Measurements from ENCODE around the gene IRF5. TPM values are rescaled to one million over a fixed set of nuclear protein-coding genes. Genes with fewer than 3 reads are reported as not detected.

IRF5 gene
- total RNA-seq, 1 experiment from 2014 or later: 0.66 TPM

GRCh38 chr7:128946936-128947830 is 9.5 kb downstream of the IRF5 start:
- TF ChIP-seq ZNF138 (CRISPR knock-in tag; conservative IDR thresholded peaks at IDR 0.05): no peak
- 0 out of 2 replicates have a peak, but pooled peaks have one; percentile 15 for TF ChIP-seq CTCF (IDR thresholded peaks at IDR 0.05)

GRCh38 chr7:128947854-128948253 is 10.1 kb downstream of the IRF5 start:
- Mint-ChIP-seq H3K27me3 (ENCODE audit: low read depth) (no peaks in the 10 kb centered on the region; the same call in 1 of the 2 replicates), H3K4me1 (0 out of 2 replicates have a peak, but pooled peaks cover 2% of the 10 kb centered on the region), H3K27ac (no peak overlapping the region), H3K4me3 (no peak overlapping the region), H3K36me3 (peaks cover 4% of the 10 kb centered on the region; the same call in 1 of the 2 replicates), H3K9me3 (no peaks in the 10 kb centered on the region)
- TF ChIP-seq NFATC4 (CRISPR knock-in tag; IDR thresholded peaks at IDR 0.05) (no peak), MAX (CRISPR knock-in tag; IDR thresholded peaks at IDR 0.05) (no peak), CREM (CRISPR knock-in tag; IDR thresholded peaks at IDR 0.05) (no peak), HMGA2 (CRISPR knock-in tag; IDR thresholded peaks at IDR 0.05) (no peak), CDX4 (CRISPR knock-in tag; IDR thresholded peaks at IDR 0.05; ENCODE audit: borderline replicate concordance) (no peak), JAZF1 (CRISPR knock-in tag; IDR thresholded peaks at IDR 0.05) (no peak), STAT6 (CRISPR knock-in tag; conservative IDR thresholded peaks at IDR 0.05; ENCODE audit: low read depth) (no peak), ZNF416 (CRISPR knock-in tag; IDR thresholded peaks at IDR 0.05) (no peak)
- ChIA-PET CTCF (interaction anchor here (0.5 to 2.9 kb wide), 33 partner anchors 8 to 402 kb away, joined by 3 to 64 read pairs (median 6); partner anchors contain the start of genes ATP6V1F, IRF5, KCP and TNPO3), POLR2A (no interaction called here)
- no peak for ATAC-seq
- no peak for DNase-seq (ENCODE audit: low spot score)

More at GRCh38 chr7:128946936-128947830, 9.5 kb downstream of the IRF5 start:
- CTCF ChIA-PET: interaction anchor here (0.5 to 2.9 kb wide), 42 partner anchors 8 to 402 kb away, joined by 3 to 64 read pairs (median 4); partner anchors contain the start of genes ATP6V1F, IRF5, KCP and TNPO3
- no peaks in the 10 kb centered on the region for H3K4me1 Mint-ChIP-seq
- no peaks in the 10 kb centered on the region; the same call in 1 of the 2 replicates for H3K27me3 Mint-ChIP-seq (ENCODE audit: low read depth)
- H3K9me3 Mint-ChIP-seq: no peaks in the 10 kb centered on the region
- no peak overlapping the region for H3K27ac Mint-ChIP-seq
- no peak overlapping the region for H3K4me3 Mint-ChIP-seq
- no peaks in the 10 kb centered on the region; the same call in 1 of the 2 replicates for H3K36me3 Mint-ChIP-seq
- POLR2A ChIA-PET: no interaction called here
- DNase-seq (ENCODE audit: low spot score) (peak; percentile 65), ATAC-seq (peak; percentile 82)

- Mint-ChIP-seq H3K4me3 (no peak overlapping the region), H3K36me3 (peaks cover 9% of the 10 kb centered on the region; the same call in 1 of the 2 replicates), H3K9me3 (no peaks in the 10 kb centered on the region), H3K27ac (no peak overlapping the region), H3K4me1 (peaks cover 8% of the 10 kb centered on the region), H3K27me3 (ENCODE audit: low read depth) (no peaks in the 10 kb centered on the region; the same call in 1 of the 2 replicates)
- DNase-seq (ENCODE audit: low spot score) (no peak), ATAC-seq (no peak)
- POLR2A ChIA-PET: no interaction called here
- CTCF ChIA-PET: interaction anchor here (0.8 to 2.9 kb wide), 19 partner anchors 9 to 265 kb away, joined by 3 to 64 read pairs (median 7); partner anchors contain the start of genes ATP6V1F, IRF5, KCP and TNPO3
- no peak for TF ChIP-seq E2F1 (CRISPR knock-in tag; IDR thresholded peaks at IDR 0.05)
- TF ChIP-seq FOXP4 (CRISPR knock-in tag; IDR thresholded peaks at IDR 0.05): no peak
- TF ChIP-seq ZBTB43 (CRISPR knock-in tag; IDR thresholded peaks at IDR 0.05): no peak
- no peak for TF ChIP-seq NR2C2 (CRISPR knock-in tag; IDR thresholded peaks at IDR 0.05)
- no peak for TF ChIP-seq RORB (CRISPR knock-in tag; IDR thresholded peaks at IDR 0.05)
- no peak for TF ChIP-seq SMAD4 (CRISPR knock-in tag; IDR thresholded peaks at IDR 0.05)
- no peak for TF ChIP-seq RELA (CRISPR knock-in tag; IDR thresholded peaks at IDR 0.05; ENCODE audit: borderline replicate concordance)
- TF ChIP-seq NFYB (CRISPR knock-in tag; conservative IDR thresholded peaks at IDR 0.05; ENCODE audit: low read depth): no peak
These were observed 10.7 kb downstream of the IRF5 start for GRCh38 chr7:128948312-128948973.
